ENCODE measurements around the gene ATP1B3. TPM values are rescaled to one million over a fixed set of nuclear protein-coding genes. Genes with fewer than 3 reads are reported as not detected.

The ATP1B3 gene
- 100 to 1,000 TPM; 182 to 194 TPM for total RNA-seq
- polyA plus RNA-seq (2013, experiment 1 of 2): 157 TPM
- polyA plus RNA-seq (2013, experiment 2 of 2): 142 TPM
- long read RNA-seq, experiment 1, transcript ATP1B3-201 (7 exons, 1,811 nt): major isoform, 72 of 110 reads
- long read RNA-seq, experiment 1, partial matches to known transcripts: 14 of 110 reads
- long read RNA-seq, experiment 1, other reads (novel, unspliced or antisense): 23 of 110 reads
- long read RNA-seq, experiment 2, transcript ATP1B3-201 (7 exons, 1,811 nt): major isoform, 210 of 238 reads
- long read RNA-seq, experiment 2, partial matches to known transcripts: 10 of 238 reads
- long read RNA-seq, experiment 2, other reads (novel, unspliced or antisense): 18 of 238 reads
- long read RNA-seq, experiment 3, transcript ATP1B3-201 (7 exons, 1,811 nt): major isoform, 1,070 of 1,123 reads
- long read RNA-seq, experiment 3, partial matches to known transcripts: 12 of 1,123 reads
- long read RNA-seq, experiment 3, other reads (novel, unspliced or antisense): 39 of 1,123 reads
- long read RNA-seq, experiment 4, transcript ATP1B3-201 (7 exons, 1,811 nt): major isoform, 5 of 20 reads
- long read RNA-seq, experiment 4, partial matches to known transcripts: 13 of 20 reads
- long read RNA-seq, experiment 4, other reads (novel, unspliced or antisense): 2 of 20 reads

DNA sequence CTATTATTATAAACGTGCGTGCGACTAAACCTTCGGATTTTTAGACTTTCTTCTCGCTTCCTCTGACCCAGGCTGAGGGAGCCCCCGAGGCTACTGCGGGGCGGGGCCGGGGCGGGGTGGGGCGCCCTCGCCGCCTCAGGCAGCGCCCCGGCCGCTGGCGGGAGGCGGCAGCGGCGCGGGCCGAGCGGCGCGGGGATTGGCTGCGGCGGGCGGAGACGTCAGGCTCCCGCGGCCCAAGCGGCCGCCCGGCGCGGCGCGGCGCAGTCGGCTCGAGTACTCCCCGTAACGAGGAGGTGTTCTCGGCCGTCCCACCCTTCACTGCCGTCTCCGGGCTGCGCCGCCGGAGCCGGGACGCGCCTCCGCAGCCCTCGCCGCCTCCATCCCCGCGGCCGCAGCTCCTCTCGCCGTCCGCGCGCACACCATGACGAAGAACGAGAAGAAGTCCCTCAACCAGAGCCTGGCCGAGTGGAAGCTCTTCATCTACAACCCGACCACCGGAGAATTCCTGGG is at the start of gene ATP1B3:
ATP1B3 (plus strand) TSS at position 263 of the 510 bp plus-strand sequence; CDS start at position 422, 159 bp downstream.
- Mint-ChIP-seq H3K27ac (peak within 1 kb of the TSS; percentile 98), H3K36me3 (ENCODE audit: low read depth) (peaks cover 7% of the 10 kb centered on the region), H3K9me3 (no peaks in the 10 kb centered on the region), H3K4me3 (peak within 1 kb of the TSS; percentile 81), H3K27me3 (ENCODE audit: insufficient read depth) (no peaks in the 10 kb centered on the region), H3K4me1 (peaks cover 21% of the 10 kb centered on the region)
- H3K27ac ChIP-seq (ENCODE audit: low read depth, low read length): peak within 1 kb of the TSS; percentile 97
- TF ChIP-seq, protein P1, sequence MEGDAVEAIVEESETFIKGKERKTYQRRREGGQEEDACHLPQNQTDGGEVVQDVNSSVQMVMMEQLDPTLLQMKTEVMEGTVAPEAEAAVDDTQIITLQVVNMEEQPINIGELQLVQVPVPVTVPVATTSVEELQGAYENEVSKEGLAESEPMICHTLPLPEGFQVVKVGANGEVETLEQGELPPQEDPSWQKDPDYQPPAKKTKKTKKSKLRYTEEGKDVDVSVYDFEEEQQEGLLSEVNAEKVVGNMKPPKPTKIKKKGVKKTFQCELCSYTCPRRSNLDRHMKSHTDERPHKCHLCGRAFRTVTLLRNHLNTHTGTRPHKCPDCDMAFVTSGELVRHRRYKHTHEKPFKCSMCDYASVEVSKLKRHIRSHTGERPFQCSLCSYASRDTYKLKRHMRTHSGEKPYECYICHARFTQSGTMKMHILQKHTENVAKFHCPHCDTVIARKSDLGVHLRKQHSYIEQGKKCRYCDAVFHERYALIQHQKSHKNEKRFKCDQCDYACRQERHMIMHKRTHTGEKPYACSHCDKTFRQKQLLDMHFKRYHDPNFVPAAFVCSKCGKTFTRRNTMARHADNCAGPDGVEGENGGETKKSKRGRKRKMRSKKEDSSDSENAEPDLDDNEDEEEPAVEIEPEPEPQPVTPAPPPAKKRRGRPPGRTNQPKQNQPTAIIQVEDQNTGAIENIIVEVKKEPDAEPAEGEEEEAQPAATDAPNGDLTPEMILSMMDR (conservative IDR thresholded peaks at IDR 0.05): no peak
- peak within 1 kb of the TSS; percentile 94 for H3K9ac ChIP-seq (ENCODE audit: extremely low read depth, low read length, poor library complexity, severe bottlenecking)
- WGBS, 2 experiments (ENCODE audit: insufficient coverage in 1 of 2, insufficient read length in 1 of 2): 0% methylated on average over 36 to 69 of the region's 69 CpGs
- H3K4me3 ChIP-seq (ENCODE audit: low read length): peak within 1 kb of the TSS; percentile 99
- DNase-seq: peak; percentile 89
- H3K36me3 ChIP-seq (ENCODE audit: control insufficient read depth, insufficient read depth, low read length): peaks cover 5% of the 10 kb centered on the region
- H3K4me1 ChIP-seq (ENCODE audit: control insufficient read depth, insufficient read depth, low read length): no peaks in the 10 kb centered on the region
- H3K9me3 ChIP-seq (ENCODE audit: control insufficient read depth, low read length): no peaks in the 10 kb centered on the region
- no peaks in the 10 kb centered on the region for H3K27me3 ChIP-seq (ENCODE audit: control insufficient read depth, insufficient read depth, low read length, poor library complexity, severe bottlenecking)

DNA sequence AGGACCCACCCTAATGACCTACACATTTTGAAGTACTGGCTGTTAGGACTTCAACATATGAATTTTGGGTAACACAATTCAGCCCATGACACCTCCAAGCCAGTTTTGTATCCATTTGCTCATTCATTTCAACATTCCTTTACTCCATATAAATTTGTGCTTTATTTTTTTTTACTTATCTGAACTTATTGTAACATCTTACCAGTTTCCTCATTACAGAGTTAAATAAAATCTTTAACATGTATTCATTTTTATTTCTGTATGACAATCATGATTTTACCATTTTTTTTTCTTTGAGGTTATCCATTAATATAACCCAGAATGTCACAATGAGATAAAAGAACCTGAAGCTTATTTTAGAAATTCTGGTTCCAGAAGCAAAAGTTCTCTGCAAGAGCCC is 48.0 kb upstream of the ATP1B3 start:
- Histone ChIP-seq H3K9ac (ENCODE audit: extremely low read depth, low read length, poor library complexity, severe bottlenecking) (no peak overlapping the region), H3K9me3 (ENCODE audit: control insufficient read depth, low read length) (no peaks in the 10 kb centered on the region), H3K4me3 (ENCODE audit: low read length) (no peak overlapping the region), H3K4me1 (ENCODE audit: control insufficient read depth, insufficient read depth, low read length) (no peaks in the 10 kb centered on the region), H3K36me3 (ENCODE audit: control insufficient read depth, insufficient read depth, low read length) (no peaks in the 10 kb centered on the region), H3K27me3 (ENCODE audit: control insufficient read depth, insufficient read depth, low read length, poor library complexity, severe bottlenecking) (no peaks in the 10 kb centered on the region), H3K27ac (ENCODE audit: low read depth, low read length) (no peak overlapping the region)
- Mint-ChIP-seq H3K27ac (no peak overlapping the region), H3K4me3 (no peak overlapping the region), H3K4me1 (no peaks in the 10 kb centered on the region), H3K36me3 (ENCODE audit: low read depth) (no peaks in the 10 kb centered on the region), H3K9me3 (no peaks in the 10 kb centered on the region), H3K27me3 (ENCODE audit: insufficient read depth) (no peaks in the 10 kb centered on the region)
- no peak for DNase-seq
- TF ChIP-seq, protein P1 (conservative IDR thresholded peaks at IDR 0.05): no peak

DNA sequence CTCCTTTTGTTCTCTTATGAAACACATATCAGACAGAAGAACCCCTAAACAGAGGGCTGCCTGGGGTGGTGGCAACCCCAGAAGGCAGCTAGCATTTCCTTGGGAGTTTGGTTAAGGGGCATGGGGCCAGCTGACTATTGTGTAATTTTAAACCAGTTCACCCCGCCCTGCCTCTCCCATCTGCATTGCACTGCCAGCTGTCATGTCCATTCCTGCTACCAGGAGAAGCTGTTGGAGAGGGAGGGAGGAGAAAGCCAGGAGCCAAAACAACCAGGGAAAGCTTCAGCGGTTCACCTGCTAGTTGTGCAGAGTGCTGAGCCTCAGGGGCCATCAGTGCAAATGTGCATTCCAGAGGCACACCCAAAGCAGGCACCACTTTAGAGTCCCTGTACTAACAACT is 47.6 kb upstream of the ATP1B3 start:
- no peak overlapping the region for H3K4me3 ChIP-seq (ENCODE audit: low read length)
- H3K27ac ChIP-seq (ENCODE audit: low read depth, low read length): no peak overlapping the region
- H3K4me3 Mint-ChIP-seq: no peak overlapping the region
- no peaks in the 10 kb centered on the region for H3K4me1 ChIP-seq (ENCODE audit: control insufficient read depth, insufficient read depth, low read length)
- H3K9ac ChIP-seq (ENCODE audit: extremely low read depth, low read length, poor library complexity, severe bottlenecking): no peak overlapping the region
- TF ChIP-seq, protein P1 (conservative IDR thresholded peaks at IDR 0.05): no peak
- no peaks in the 10 kb centered on the region for H3K27me3 Mint-ChIP-seq (ENCODE audit: insufficient read depth)
- H3K27me3 ChIP-seq (ENCODE audit: control insufficient read depth, insufficient read depth, low read length, poor library complexity, severe bottlenecking): no peaks in the 10 kb centered on the region
- 67 to 73% methylated on average over 1 to 2 of the region's 2 CpGs for WGBS, 2 experiments (ENCODE audit: insufficient coverage in 1 of 2, insufficient read length in 1 of 2)
- no peaks in the 10 kb centered on the region for H3K36me3 Mint-ChIP-seq (ENCODE audit: low read depth)
- DNase-seq: no peak
- no peaks in the 10 kb centered on the region for H3K9me3 ChIP-seq (ENCODE audit: control insufficient read depth, low read length)
- H3K27ac Mint-ChIP-seq: no peak overlapping the region
- H3K36me3 ChIP-seq (ENCODE audit: control insufficient read depth, insufficient read depth, low read length): no peaks in the 10 kb centered on the region
- no peaks in the 10 kb centered on the region for H3K4me1 Mint-ChIP-seq
- H3K9me3 Mint-ChIP-seq: no peaks in the 10 kb centered on the region

All from endodermal cell (in vitro differentiated cells).